ENCODE results near the gene PHLDA3. TPM values are rescaled to one million over a fixed set of nuclear protein-coding genes. Genes with fewer than 3 reads are reported as not detected.

The PHLDA3 gene
- total and polyA plus RNA-seq, 2 of the 13 experiments (the other 11 are each of a cell fraction or from before 2014, with no cell fraction given) = 16.7 to 33.6 TPM

GRCh38 chr1:201495551-201496295 lies 26.7 kb upstream of the PHLDA3 start (continued):
- TF ChIP-seq, protein P1, sequence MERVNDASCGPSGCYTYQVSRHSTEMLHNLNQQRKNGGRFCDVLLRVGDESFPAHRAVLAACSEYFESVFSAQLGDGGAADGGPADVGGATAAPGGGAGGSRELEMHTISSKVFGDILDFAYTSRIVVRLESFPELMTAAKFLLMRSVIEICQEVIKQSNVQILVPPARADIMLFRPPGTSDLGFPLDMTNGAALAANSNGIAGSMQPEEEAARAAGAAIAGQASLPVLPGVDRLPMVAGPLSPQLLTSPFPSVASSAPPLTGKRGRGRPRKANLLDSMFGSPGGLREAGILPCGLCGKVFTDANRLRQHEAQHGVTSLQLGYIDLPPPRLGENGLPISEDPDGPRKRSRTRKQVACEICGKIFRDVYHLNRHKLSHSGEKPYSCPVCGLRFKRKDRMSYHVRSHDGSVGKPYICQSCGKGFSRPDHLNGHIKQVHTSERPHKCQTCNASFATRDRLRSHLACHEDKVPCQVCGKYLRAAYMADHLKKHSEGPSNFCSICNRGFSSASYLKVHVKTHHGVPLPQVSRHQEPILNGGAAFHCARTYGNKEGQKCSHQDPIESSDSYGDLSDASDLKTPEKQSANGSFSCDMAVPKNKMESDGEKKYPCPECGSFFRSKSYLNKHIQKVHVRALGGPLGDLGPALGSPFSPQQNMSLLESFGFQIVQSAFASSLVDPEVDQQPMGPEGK (CRISPR knock-in tag; IDR thresholded peaks at IDR 0.05) = peak; percentile 76
- TF ChIP-seq FOXK1 (CRISPR knock-in tag; IDR thresholded peaks at IDR 0.05; ENCODE audit: borderline replicate concordance, low read depth) = peak; percentile 37; the same call in 1 of the 2 replicates
- TF ChIP-seq ZNF788 (CRISPR knock-in tag; IDR thresholded peaks at IDR 0.05; ENCODE audit: borderline replicate concordance) = 0 out of 2 replicates have a peak, but pooled peaks have one; percentile 44
- TF ChIP-seq, protein P2, sequence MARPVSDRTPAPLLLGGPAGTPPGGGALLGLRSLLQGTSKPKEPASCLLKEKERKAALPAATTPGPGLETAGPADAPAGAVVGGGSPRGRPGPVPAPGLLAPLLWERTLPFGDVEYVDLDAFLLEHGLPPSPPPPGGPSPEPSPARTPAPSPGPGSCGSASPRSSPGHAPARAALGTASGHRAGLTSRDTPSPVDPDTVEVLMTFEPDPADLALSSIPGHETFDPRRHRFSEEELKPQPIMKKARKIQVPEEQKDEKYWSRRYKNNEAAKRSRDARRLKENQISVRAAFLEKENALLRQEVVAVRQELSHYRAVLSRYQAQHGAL (CRISPR knock-in tag; IDR thresholded peaks at IDR 0.05; ENCODE audit: not compliant biosample characterization) = no peak
- TF ChIP-seq, protein P3, sequence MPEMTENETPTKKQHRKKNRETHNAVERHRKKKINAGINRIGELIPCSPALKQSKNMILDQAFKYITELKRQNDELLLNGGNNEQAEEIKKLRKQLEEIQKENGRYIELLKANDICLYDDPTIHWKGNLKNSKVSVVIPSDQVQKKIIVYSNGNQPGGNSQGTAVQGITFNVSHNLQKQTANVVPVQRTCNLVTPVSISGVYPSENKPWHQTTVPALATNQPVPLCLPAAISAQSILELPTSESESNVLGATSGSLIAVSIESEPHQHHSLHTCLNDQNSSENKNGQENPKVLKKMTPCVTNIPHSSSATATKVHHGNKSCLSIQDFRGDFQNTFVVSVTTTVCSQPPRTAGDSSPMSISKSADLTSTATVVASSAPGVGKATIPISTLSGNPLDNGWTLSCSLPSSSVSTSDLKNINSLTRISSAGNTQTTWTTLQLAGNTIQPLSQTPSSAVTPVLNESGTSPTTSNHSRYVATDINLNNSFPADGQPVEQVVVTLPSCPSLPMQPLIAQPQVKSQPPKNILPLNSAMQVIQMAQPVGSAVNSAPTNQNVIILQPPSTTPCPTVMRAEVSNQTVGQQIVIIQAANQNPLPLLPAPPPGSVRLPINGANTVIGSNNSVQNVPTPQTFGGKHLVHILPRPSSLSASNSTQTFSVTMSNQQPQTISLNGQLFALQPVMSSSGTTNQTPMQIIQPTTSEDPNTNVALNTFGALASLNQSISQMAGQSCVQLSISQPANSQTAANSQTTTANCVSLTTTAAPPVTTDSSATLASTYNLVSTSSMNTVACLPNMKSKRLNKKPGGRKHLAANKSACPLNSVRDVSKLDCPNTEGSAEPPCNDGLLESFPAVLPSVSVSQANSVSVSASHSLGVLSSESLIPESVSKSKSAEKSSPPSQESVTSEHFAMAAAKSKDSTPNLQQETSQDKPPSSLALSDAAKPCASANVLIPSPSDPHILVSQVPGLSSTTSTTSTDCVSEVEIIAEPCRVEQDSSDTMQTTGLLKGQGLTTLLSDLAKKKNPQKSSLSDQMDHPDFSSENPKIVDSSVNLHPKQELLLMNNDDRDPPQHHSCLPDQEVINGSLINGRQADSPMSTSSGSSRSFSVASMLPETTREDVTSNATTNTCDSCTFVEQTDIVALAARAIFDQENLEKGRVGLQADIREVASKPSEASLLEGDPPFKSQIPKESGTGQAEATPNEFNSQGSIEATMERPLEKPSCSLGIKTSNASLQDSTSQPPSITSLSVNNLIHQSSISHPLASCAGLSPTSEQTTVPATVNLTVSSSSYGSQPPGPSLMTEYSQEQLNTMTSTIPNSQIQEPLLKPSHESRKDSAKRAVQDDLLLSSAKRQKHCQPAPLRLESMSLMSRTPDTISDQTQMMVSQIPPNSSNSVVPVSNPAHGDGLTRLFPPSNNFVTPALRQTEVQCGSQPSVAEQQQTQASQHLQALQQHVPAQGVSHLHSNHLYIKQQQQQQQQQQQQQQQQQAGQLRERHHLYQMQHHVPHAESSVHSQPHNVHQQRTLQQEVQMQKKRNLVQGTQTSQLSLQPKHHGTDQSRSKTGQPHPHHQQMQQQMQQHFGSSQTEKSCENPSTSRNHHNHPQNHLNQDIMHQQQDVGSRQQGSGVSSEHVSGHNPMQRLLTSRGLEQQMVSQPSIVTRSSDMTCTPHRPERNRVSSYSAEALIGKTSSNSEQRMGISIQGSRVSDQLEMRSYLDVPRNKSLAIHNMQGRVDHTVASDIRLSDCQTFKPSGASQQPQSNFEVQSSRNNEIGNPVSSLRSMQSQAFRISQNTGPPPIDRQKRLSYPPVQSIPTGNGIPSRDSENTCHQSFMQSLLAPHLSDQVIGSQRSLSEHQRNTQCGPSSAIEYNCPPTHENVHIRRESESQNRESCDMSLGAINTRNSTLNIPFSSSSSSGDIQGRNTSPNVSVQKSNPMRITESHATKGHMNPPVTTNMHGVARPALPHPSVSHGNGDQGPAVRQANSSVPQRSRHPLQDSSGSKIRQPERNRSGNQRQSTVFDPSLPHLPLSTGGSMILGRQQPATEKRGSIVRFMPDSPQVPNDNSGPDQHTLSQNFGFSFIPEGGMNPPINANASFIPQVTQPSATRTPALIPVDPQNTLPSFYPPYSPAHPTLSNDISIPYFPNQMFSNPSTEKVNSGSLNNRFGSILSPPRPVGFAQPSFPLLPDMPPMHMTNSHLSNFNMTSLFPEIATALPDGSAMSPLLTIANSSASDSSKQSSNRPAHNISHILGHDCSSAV (CRISPR knock-in tag; IDR thresholded peaks at IDR 0.05; ENCODE audit: borderline replicate concordance) = no peak
- TF ChIP-seq, protein P4, sequence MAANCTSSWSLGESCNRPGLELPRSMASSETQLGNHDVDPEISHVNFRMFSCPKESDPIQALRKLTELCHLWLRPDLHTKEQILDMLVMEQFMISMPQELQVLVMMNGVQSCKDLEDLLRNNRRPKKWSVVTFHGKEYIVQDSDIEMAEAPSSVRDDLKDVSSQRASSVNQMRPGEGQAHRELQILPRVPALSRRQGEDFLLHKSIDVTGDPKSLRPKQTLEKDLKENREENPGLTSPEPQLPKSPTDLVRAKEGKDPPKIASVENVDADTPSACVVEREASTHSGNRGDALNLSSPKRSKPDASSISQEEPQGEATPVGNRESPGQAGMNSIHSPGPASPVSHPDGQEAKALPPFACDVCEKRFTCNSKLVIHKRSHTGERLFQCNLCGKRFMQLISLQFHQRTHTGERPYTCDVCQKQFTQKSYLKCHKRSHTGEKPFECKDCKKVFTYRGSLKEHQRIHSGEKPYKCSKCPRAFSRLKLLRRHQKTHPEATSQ (CRISPR knock-in tag; IDR thresholded peaks at IDR 0.05; ENCODE audit: borderline replicate concordance) = 0 out of 2 replicates have a peak, but pooled peaks have one; percentile 24
- 0 out of 2 replicates have a peak, but pooled peaks have one; percentile 45 for TF ChIP-seq ZNF350 (CRISPR knock-in tag; IDR thresholded peaks at IDR 0.05; ENCODE audit: borderline replicate concordance, low read depth)
- no peak for TF ChIP-seq ZNF362 (CRISPR knock-in tag; IDR thresholded peaks at IDR 0.05; ENCODE audit: borderline replicate concordance)
- TF ChIP-seq ZNF780A (CRISPR knock-in tag; IDR thresholded peaks at IDR 0.05) = no peak
- TF ChIP-seq ZNF10 (CRISPR knock-in tag; IDR thresholded peaks at IDR 0.05; ENCODE audit: borderline replicate concordance, low read depth) = no peak
- TF ChIP-seq, protein P5, sequence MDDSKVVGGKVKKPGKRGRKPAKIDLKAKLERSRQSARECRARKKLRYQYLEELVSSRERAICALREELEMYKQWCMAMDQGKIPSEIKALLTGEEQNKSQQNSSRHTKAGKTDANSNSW (CRISPR knock-in tag; IDR thresholded peaks at IDR 0.05; ENCODE audit: borderline replicate concordance) = no peak
- peak; percentile 47; the same call in 1 of the 2 replicates for TF ChIP-seq NCOR1 (IDR thresholded peaks at IDR 0.05; ENCODE audit: borderline replicate concordance, low read length)
